CD1c-positive myeloid dendritic cell (primary cell): ENCODE data around the gene COL13A1.

Experiments used
- DNase-seq: peaks from one replicate; pipeline ENCODE4 v3.0.0-alpha.2; 2016; ENCODE audit errors: extremely low spot score

COL13A1 gene

DNA sequence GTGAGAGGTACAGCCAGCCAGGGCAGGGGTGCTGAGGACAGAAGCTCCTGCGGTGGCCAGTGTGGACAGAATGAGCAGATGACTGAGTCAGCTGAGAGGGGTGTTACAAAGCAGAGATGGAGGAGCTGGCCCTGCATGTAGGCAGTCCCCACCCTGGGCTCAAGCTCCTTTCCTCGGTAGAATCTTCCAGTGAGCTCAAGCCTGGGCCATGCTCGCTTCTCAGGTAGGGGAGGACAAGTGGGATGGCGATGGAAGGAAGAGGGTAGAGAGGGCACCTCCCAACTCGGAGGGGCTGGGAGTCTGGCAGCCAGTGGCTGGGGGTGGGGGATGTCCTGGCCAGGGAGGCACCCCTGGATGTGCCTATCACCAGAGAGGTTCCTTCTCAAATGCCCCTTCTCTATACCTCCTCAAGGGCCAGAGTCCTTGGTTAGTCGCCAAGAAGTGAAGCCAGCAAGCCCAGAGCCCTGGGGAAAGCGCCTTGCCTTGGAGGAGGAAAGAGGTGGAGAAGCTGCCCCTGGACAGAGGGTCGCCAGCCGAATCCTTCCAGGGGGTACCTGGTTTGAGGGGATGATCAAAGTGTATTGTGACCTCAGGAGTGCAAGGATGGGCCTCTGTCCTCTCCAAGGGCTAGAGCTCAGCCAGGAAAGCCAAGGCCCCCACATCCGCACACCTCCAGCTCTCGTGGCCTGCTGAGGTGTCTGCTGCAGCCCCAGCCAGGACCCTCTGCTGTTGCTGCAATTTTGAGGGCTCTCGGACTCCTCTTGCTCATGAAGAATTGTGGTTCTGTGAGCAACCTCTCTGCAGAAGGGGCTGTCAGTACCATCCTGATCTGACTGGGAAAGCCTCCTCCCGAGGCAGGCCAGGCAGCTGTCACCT, 162.4 kb downstream of the COL13A1 start:
- no peak for DNase-seq

DNA sequence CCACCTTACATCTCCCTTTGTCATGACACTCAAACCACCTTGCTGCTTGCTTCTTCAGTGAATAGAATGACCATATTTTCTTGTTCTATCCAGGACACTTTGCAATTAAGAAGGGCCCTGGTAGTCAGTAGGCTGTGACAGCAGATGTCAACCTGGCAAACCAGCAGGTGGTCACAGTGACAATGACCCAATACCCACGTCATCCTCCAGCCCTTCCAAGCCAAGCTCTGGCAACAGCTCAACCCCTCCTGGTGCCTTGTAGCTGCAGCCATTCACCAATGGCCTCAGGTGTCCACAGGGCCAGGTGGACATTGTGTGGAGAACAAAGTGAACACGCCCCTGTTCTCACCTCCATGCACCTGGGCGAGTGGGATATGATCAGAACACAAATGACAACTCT, 163.4 kb downstream of the COL13A1 start:
- DNase-seq, result no peak

DNA sequence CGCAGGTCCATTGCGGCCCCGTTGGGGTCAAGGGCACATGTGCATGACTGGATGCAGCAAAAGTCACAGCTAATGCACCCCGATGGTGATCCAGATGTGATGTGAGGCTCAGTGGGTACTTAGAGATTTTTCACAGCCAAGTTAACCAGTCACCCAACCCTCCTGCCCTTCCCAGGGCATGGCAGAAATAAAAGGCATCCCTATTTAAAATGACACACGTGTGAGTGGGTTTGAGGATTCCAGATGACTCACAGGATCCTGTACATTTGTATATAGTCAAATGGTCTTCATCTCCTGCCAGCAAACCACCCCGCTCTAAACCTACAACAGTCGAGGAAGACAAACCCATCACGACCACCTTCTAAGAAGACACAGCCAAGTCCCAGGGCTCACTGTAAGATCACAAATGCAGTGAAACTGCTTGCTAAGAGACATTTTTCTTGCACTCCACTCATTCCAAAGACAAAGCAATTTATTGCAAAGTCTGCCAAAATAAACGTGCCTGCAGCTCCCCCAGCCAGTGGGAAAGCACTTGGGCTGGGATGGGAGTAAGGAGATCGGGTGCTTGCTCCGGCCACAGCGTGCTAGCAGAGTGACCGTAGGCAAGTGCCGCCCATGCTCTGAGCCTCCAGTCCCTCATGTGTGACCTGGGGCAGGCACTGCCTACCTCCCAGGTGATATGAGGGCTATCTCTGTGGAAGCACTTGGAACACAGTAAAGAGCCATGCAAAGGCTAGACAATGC, 164.4 kb downstream of the COL13A1 start:
- no peak for DNase-seq

DNA sequence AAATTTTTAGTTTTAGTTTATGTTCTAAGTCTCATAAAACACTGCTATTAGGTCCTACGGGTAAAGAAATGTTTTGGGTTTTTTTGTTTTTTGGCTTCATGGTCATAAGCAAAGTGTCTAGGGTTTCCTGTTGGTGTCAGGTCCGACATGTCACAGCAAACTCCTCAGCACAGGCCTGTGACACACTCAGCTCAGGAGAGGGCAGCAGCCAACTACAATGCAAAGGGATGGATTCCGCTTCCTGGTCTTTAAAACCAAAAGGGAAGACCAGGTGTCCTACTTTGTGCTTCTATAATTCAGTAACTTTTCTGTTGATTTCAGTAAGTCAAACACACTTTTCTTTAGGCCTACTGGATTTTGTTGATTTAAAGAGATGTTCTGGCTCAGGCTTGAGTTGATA, 167.1 kb downstream of the COL13A1 start:
- no peak for DNase-seq

DNA sequence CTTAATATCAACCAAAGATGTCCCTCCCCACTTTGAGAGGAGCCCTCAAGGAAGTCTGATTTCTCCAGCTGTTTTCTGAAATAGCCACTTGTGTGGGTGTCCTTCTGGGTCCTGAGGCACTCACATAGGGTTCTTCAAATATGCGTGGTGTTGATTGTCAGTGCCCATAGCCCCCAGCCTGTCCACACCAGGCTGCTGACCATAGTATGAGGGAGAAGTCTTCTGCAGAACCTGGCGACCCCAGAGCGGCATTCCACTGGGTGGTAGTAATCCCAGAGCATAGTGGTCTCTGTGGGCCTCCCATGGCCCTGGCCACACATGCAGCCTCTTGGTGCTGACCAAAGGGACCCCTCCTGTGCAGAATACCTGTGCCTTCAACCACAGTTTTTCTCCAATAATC, 168.3 kb downstream of the COL13A1 start:
- DNase-seq, result no peak

DNA sequence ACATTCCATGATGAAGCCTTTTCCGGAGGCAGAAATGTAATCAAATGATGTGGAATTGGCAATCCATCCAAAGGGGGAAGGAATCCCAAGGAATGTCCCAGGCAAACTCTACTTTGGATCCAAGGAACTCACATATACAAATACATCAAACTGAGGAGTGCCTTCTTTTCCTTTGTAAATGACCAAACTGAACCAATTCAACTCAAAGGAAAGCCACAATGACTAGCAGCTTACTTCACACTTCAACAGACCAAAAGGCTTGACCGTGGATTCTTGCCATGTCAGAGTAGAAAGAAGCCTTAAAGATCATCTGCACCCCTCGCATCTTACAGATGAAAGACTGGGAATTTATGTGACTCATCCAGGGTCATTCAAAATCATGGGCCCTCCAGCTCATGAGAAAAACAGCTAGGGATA, 171.3 kb downstream of the COL13A1 start:
- no peak for DNase-seq

DNA sequence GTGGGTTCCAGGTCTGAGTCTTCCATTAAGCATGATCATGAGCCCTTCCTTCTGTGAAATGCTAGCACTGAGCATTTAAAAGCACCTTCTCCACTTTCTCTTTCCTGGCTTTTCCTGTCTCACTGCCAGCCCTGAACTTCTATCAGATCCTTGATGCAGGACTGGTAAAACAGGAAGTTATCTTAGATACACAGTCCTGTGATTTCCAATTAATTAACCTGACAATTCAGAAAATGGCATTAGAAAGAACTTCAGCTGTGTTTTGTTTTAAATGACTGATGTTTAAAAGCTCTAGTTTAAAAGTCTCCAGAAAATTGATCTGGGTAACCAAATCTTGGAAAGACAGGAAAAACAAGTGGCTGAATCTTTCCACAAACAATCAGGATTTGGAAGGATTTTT, 172.0 kb downstream of the COL13A1 start:
- no peak for DNase-seq

DNA sequence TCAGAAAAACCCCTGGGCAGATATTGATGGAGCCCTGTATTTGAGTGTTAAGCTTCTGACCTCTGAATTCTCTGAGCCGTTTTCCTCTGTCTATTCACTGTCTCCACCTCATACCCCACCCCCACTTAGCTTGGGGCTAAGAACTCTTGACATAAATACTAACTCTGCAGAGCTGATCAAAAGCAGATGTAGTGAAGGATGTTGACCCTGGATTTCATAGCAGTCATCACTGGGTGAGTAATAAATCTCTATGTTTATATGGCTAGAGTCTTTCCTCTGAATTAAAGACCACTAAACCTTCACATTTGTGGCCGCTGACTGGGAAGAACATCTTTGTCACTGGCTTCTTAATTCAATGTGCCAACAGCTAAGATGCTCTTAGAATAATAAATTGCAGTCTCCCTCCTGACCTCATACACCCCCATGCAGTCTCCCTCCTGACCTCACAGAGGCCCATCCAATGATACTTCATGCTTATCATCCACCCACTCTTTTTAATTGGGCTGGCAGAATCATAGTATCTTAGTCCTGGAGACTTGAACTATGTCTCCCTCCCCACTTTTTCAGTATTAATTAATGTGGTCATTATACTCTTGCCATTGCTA, 172.9 kb downstream of the COL13A1 start:
- no peak for DNase-seq

DNA sequence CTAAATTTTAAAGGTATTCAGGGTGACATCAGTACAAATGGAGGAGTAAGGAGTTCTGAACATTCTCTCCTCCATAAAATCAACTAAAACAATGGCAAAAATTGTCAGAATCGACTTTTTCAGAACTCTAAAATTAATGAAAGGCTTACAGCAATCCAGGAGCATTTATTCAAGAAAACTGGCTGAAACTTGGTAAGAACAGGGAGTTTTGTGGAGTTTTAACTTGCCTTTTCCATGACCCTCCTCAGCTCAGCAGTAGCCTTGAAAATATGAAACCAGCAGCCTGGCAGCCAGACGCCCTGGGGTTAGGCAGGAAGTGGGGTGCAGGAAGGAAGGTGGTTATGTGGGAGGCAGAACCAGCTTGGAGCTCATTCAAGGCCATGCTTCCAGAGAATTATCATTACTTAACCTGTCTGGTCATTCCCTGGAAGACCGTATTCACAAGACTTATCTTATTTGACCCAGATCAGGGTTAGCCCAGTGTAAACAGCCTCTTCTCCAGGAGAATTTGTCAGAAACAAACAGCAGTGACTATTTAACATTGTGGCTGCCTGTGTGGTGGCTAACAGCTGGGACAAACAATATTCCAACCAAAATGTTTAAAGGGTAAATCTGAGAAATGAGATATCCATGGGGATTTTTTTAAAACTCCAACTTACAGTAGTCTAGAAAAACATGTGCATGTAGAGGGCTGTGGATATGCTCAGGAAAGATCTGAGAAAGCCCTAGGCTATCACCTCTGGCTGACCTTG, 175.3 kb downstream of the COL13A1 start:
- DNase-seq, result no peak

DNA sequence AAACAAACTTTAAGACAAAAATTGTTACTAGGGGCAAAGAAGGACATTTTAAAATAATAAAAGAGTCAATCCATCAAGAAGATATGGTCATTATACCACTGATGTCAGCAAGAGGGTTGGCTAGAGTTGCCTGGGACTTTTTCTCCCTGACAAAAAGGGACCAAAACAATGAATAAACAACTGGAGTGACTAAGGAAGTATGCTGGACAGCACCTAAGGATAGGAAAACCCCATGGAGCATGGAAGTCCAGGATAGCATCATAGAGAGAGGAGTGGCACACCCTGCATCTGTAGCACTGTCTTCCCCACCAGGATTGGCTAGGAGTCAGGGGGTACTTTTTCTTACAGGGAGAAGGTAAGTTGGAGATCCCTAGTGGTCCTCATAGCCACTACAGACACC, 177.5 kb downstream of the COL13A1 start:
- no peak for DNase-seq

DNA sequence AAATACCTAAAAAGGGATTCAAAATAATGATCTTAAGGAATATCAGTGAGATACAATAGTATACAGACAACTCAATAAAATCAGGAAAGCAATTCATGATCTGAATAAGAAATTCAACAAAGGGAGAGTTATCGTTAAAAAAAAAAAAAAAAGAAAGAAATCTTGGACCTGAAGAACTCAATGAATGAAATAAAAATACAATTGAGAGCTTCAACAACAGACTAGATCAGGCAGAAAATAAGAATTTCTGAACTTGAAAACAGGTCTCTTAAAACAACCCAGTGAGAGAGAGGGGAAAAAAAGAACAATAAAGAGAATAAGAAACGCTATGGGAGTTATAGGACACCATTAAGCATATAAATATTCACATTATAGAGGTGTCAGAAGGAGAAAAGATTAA, 179.0 kb downstream of the COL13A1 start:
- no peak for DNase-seq

DNA sequence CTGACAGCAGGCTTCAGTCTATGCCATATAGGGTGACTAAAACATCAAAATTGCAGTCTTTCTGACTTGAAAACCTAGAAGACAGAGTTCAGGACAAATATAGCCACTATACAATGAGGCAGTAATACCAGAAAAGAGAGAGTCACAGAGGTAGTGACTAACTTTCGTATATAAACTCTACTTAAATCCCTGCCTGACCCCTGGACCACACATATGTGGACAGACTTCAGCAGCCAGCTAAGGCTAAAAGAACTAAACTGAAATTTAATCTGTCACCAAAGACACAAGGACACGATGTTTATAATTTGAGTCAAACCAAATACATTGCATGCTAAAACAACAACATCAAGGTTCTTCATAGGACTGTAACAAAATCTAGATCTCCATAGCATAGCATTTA, 186.4 kb downstream of the COL13A1 start:
- DNase-seq, result no peak

DNA sequence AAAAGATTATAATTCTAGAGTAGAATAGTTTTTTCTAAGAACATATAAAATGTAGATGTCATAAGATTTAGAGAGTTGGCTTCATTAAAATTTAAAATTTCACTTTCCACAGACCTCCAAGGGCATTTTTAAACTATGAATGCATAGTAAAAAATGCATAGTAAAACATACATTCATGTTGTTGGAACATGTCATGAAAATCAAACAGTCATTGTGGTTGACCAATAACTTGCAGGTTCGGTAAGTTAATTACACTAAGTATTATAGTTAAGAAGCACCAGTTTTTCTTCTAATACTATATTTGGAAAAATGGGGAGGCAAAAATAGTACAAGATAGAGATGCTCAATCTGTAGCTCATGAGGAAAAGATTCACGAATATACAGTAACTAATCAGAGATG, 189.4 kb downstream of the COL13A1 start:
- no peak for DNase-seq

DNA sequence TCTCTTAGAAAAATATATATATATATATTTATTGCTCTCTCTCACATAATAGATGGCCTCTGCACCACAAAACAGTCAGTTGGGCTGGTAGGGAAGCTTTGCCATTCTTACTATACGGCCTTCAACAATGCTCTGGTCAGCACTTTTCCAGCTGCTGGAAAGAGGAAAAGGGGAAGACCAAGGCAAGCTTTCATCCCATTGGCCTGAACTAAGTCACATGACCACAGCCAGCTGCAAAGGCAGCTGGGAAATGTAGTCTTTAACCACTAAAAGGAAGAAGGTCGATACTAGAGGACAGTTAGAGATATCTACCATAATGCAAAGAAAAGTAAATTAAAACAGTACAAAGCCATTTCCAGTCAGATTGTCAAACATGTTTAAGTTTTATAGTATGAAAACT, 192.6 kb downstream of the COL13A1 start:
- peak; percentile 74 for DNase-seq

DNA sequence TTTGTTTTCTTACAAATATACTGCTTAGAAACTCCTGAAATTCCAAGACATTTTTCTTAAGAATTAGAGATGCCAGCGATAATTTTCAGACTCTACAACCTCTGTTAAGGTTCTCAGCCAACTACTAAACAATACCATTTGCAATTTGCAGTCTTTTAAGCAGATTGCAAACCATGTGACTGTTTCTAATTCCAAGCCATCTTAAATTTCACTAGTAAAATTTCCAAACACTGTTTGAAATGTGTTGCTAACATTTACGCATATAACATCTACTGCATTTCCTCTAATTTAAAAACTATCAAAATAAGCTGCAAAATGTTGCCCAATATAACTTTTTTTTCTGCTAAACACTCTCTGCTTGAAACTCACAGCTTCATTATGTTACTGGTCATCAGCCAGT, 194.9 kb downstream of the COL13A1 start:
- DNase-seq, result no peak

DNA sequence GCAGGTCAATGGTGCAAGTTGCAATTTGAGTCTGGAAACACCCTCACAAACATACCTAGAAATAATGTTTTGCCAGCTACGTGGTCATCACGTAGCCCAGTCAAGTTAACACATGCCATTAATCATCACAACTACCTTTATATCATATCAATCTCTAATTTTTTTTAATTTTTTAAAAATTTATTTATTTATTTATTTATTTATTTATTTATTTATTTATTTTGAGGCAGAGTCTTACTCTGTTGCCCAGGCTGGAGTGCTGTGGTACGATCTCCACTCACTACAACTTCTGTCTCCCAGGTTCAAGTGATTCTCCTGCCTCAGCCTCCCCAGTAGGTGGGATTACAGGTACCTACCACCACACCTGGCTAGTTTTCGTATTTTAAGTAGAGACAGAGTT, 198.6 kb downstream of the COL13A1 start:
- no peak for DNase-seq

DNA sequence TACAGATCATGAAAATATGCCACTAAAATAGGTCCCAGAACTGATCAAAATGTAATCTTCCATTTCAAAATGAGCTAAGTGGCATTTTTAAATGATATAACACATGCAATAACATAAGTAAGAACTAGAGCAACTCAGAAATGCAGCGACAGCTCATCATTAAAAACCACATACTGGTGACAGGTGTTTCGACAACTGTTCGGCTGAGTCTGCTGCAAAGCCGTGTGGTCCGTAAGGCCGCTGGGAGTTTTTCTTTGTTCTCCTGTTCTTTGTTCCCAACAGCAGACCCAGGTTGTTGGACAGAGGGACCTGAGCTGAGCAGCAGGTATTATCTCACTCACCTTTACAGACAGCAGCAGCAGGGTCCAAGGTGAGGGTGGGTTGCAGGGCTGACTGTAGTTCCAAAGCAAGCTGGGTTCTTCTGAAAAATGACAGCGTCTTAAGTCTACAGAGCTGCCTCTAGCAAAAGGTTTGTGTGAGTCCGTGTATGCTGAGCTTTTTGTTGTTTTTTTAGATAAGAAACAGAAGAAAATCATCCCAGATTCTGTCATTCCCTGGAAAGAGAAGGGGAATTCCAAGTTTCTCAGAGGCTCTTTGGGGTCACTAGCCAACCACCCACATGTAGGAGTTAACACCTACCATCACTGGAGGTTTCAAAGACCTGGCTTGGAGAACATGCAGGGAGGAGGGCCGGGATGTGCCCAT, 205.6 kb downstream of the COL13A1 start:
- DNase-seq, result no peak
